Natural killer cell (primary cell): ENCODE results near the gene MMAB. TPM values are rescaled to one million over a fixed set of nuclear protein-coding genes. Genes with fewer than 3 reads are reported as not detected.

Experiments used
- ATAC-seq, 3 donors: fragments of 150-1000 bp in 2 of 3; fragments of 200-7000 bp in 1 of 3; cut with Tn5 transposase; 1 replicate in 1 of 3; 2 replicates in 2 of 3; pipeline ENCODE4 v1.10.0; 2021; ENCODE audit warnings: mild to moderate bottlenecking in 2 of 3, moderate library complexity in 2 of 3
- DNase-seq, 2 donors: peaks; one replicate each; pipeline versions ENCODE4 v3.0.0 to v3.0.0-alpha.2; 2013 to 2021; ENCODE audit warnings: mixed read lengths in 1 of 2
- H3K27ac ChIP-seq: one replicate; pipeline ENCODE4 v1.5.1; 2013; ENCODE audit warnings: mild to moderate bottlenecking, low read length
- H3K27me3 ChIP-seq: one replicate; pipeline ENCODE4 v1.6.1; 2013; ENCODE audit warnings: low read length; ENCODE audit not compliant: control insufficient read depth, insufficient read depth
- H3K36me3 ChIP-seq: one replicate; pipeline ENCODE4 v1.6.1; 2013; ENCODE audit warnings: low read length; ENCODE audit not compliant: control insufficient read depth, insufficient read depth
- H3K4me1 ChIP-seq: one replicate; pipeline ENCODE4 v1.6.1; 2013; ENCODE audit warnings: low read length; ENCODE audit not compliant: control insufficient read depth, insufficient read depth
- H3K4me3 ChIP-seq: one replicate; pipeline ENCODE4 v1.5.1; 2013; ENCODE audit warnings: low read length
- H3K9me3 ChIP-seq: one replicate; pipeline ENCODE4 v1.6.1; 2013; ENCODE audit warnings: low read length; ENCODE audit not compliant: control insufficient read depth, insufficient read depth
- H3K27ac Mint-ChIP-seq, 2 donors: one replicate each; pipeline ENCODE4 v1.8.0; 2022; ENCODE audit warnings: mild to moderate bottlenecking in 2 of 2, mixed read lengths in 2 of 2, moderate library complexity in 1 of 2
- H3K27me3 Mint-ChIP-seq, 2 donors: one replicate each; pipeline ENCODE4 v1.8.0; 2022; ENCODE audit warnings: low read depth in 2 of 2, mixed read lengths in 2 of 2
- H3K36me3 Mint-ChIP-seq: one replicate; pipeline ENCODE4 v1.8.0; 2022; ENCODE audit warnings: mixed read lengths
- H3K4me1 Mint-ChIP-seq, 2 donors: one replicate each; pipeline ENCODE4 v1.8.0; 2022; ENCODE audit warnings: mixed read lengths in 2 of 2
- H3K4me3 Mint-ChIP-seq: one replicate; pipeline ENCODE4 v1.8.0; 2022; ENCODE audit warnings: mild to moderate bottlenecking, moderate library complexity, mixed read lengths
- H3K9me3 Mint-ChIP-seq, 2 donors: one replicate each; pipeline ENCODE4 v1.8.0; 2022; ENCODE audit warnings: mixed read lengths in 2 of 2
- CTCF ChIP-seq: fragments of 200-600 bp; IDR thresholded peaks from one replicate; pipeline ENCODE4 v1.8.0; 2022; ENCODE audit warnings: antibody characterized with exemption
- WGBS: methylation state at CpG from one replicate; pipeline ENCODE4 v1.1.7; 2013; ENCODE audit warnings: missing lambda C conversion rate; ENCODE audit not compliant: insufficient coverage; 5-methylcytosine and 5-hydroxymethylcytosine counted together
- intact Hi-C: fragments of 100-400 bp; cut with micrococcal nuclease; formaldehyde crosslinking; loops from one replicate; pipeline ENCODE4 v1.14.2; 2022
- total RNA-seq, 4 donors: library from RNA; stranded (reverse); fragments of 120-200 nt in 1 of 4; gene quantifications; one replicate each; pipeline versions ENCODE4 v1.2.3 to v1.2.4, GENCODE V29; 2013 to 2022

The MMAB gene
- total RNA-seq, 3 donors from 2014 or later (not counting 1 experiment from before 2014, with no cell fraction given), result 17.1 to 18.3 (median 17.6) TPM

- H3K4me1 Mint-ChIP-seq, result peaks cover 0 to 6% of the 10 kb centered on the region in 2 donors
- ATAC-seq, result no peak
- H3K27me3 Mint-ChIP-seq, result peaks cover 19 to 37% of the 10 kb centered on the region in 2 donors
- 92% methylated on average over 8 of the region's 8 CpGs for WGBS
- H3K36me3 Mint-ChIP-seq, result no peaks in the 10 kb centered on the region
- H3K27ac ChIP-seq, result no peak overlapping the region
- H3K27ac Mint-ChIP-seq, result no peak overlapping the region
- H3K9me3 ChIP-seq, result no peaks in the 10 kb centered on the region
- H3K27me3 ChIP-seq, result no peaks in the 10 kb centered on the region
- H3K9me3 Mint-ChIP-seq, result no peaks in the 10 kb centered on the region
- H3K4me3 ChIP-seq, result no peak overlapping the region
- no peak for TF ChIP-seq CTCF
- no peak overlapping the region for H3K4me3 Mint-ChIP-seq
- no peaks in the 10 kb centered on the region for H3K36me3 ChIP-seq
- DNase-seq, result no peak
- no peaks in the 10 kb centered on the region for H3K4me1 ChIP-seq
- intact Hi-C loops, result no loop called here
Observed at GRCh38 chr12:109619002-109619604, 45.8 kb upstream of the MMAB start.

- Histone ChIP-seq H3K9me3 (no peaks in the 10 kb centered on the region), H3K27me3 (no peaks in the 10 kb centered on the region), H3K4me3 (no peak overlapping the region), H3K36me3 (no peaks in the 10 kb centered on the region), H3K4me1 (no peaks in the 10 kb centered on the region), H3K27ac (no peak overlapping the region)
- Mint-ChIP-seq H3K27ac (no peak overlapping the region), H3K36me3 (no peaks in the 10 kb centered on the region), H3K27me3 (peaks cover 18 to 37% of the 10 kb centered on the region in 2 donors), H3K4me1 (peaks cover 0 to 6% of the 10 kb centered on the region in 2 donors), H3K9me3 (no peaks in the 10 kb centered on the region), H3K4me3 (no peak overlapping the region)
- WGBS, result 82% methylated on average over 5 of the region's 5 CpGs
- ATAC-seq (no peak), DNase-seq (no peak)
- intact Hi-C loops, result no loop called here
- no peak for TF ChIP-seq CTCF
Observed at GRCh38 chr12:109618082-109618481, 44.8 kb upstream of the MMAB start.

- Histone ChIP-seq H3K4me1 (no peaks in the 10 kb centered on the region), H3K4me3 (no peak overlapping the region), H3K36me3 (no peaks in the 10 kb centered on the region), H3K27me3 (no peaks in the 10 kb centered on the region), H3K27ac (no peak overlapping the region), H3K9me3 (no peaks in the 10 kb centered on the region)
- no peaks in the 10 kb centered on the region for H3K36me3 Mint-ChIP-seq
- H3K27ac Mint-ChIP-seq, result no peak overlapping the region
- no peak overlapping the region for H3K4me3 Mint-ChIP-seq
- H3K4me1 Mint-ChIP-seq, result peaks cover 0 to 6% of the 10 kb centered on the region in 2 donors
- WGBS, result 90% methylated on average over 10 of the region's 10 CpGs
- intact Hi-C loops, result no loop called here
- ATAC-seq, result no peak
- no peak for DNase-seq
- TF ChIP-seq CTCF, result no peak
- peaks cover 14 to 37% of the 10 kb centered on the region in 2 donors for H3K27me3 Mint-ChIP-seq
- no peaks in the 10 kb centered on the region for H3K9me3 Mint-ChIP-seq
Observed at GRCh38 chr12:109617491-109617890, 44.2 kb upstream of the MMAB start.
